Hepatocyte (in vitro differentiated cells): ENCODE measurements around the gene GNS. TPM values are rescaled to one million over a fixed set of nuclear protein-coding genes. Genes with fewer than 3 reads are reported as not detected.
A peak's percentile ranks its signal among the peaks of the same experiment; 100 is the strongest.
"Not testable (repeated sequence)": the region's sequence is repeated elsewhere in the genome, so short reads cannot be mapped to it uniquely, and the experiment has no call there.

Experiments
- DNase-seq: peaks from one replicate; pipeline ENCODE4 v3.0.0-alpha.2; 2016; ENCODE audit warnings: low spot score
- H2AFZ ChIP-seq: fragments of 200-600 bp; sonication (generic); 2 replicates; pipeline ENCODE4 v1.6.0; 2016; ENCODE audit warnings: antibody characterized with exemption, mild to moderate bottlenecking
- H3K27ac ChIP-seq: fragments of 200-600 bp; sonication (generic); 2 replicates; pipeline ENCODE4 v1.5.1; 2016; ENCODE audit warnings: mild to moderate bottlenecking
- H3K27me3 ChIP-seq: fragments of 200-600 bp; sonication (generic); 2 replicates; pipeline ENCODE4 v1.6.1; 2016
- H3K36me3 ChIP-seq: fragments of 200-600 bp; sonication (generic); replicated peaks from 2 replicates; pipeline ENCODE4 v1.5.1; 2016; ENCODE audit warnings: low read depth; ENCODE audit not compliant: insufficient read depth
- H3K4me1 ChIP-seq: fragments of 200-600 bp; sonication (generic); 2 replicates; pipeline ENCODE4 v1.5.1; 2016; ENCODE audit warnings: mild to moderate bottlenecking, moderate library complexity; ENCODE audit not compliant: insufficient read depth
- H3K4me2 ChIP-seq: fragments of 200-600 bp; sonication (generic); 2 replicates; pipeline ENCODE4 v1.6.0; 2016
- H3K4me3 ChIP-seq: fragments of 200-600 bp; sonication (generic); 2 replicates; pipeline ENCODE4 v1.5.1; 2016; ENCODE audit warnings: mild to moderate bottlenecking
- H3K79me2 ChIP-seq: fragments of 200-600 bp; sonication (generic); 2 replicates; pipeline ENCODE4 v1.6.0; 2017; ENCODE audit warnings: mild to moderate bottlenecking
- H3K9me2 ChIP-seq: fragments of 200-600 bp; sonication (generic); replicated peaks from 2 replicates; pipeline ENCODE4 v1.6.0; 2017; ENCODE audit warnings: mild to moderate bottlenecking; ENCODE audit not compliant: insufficient read depth
- H3K9me3 ChIP-seq: fragments of 200-600 bp; sonication (generic); 2 replicates; pipeline ENCODE4 v1.5.1; 2016; ENCODE audit warnings: low read depth, mild to moderate bottlenecking
- H4K20me1 ChIP-seq: fragments of 200-600 bp; sonication (generic); 2 replicates; pipeline ENCODE4 v1.6.0; 2016; ENCODE audit warnings: mild to moderate bottlenecking; ENCODE audit not compliant: insufficient read depth, poor library complexity, severe bottlenecking
- EZH2 ChIP-seq: fragments of 200-600 bp; sonication (generic); IDR thresholded peaks from 2 replicates; pipeline ENCODE4 v1.6.1; 2016; ENCODE audit warnings: antibody characterized with exemption, mild to moderate bottlenecking, borderline replicate concordance
- EZH2phosphoT487 ChIP-seq: fragments of 200-600 bp; sonication (generic); IDR thresholded peaks from one replicate; pipeline ENCODE4 v1.6.1; 2018; ENCODE audit warnings: antibody characterized with exemption, mild to moderate bottlenecking, low read depth, moderate library complexity; ENCODE audit not compliant: unreplicated experiment, severe bottlenecking
- WGBS: methylation state at CpG from one replicate; pipeline ENCODE4 v1.1.6; 2016; ENCODE audit warnings: low lambda C conversion rate; ENCODE audit errors: missing lambda C conversion rate; 5-methylcytosine and 5-hydroxymethylcytosine counted together
- polyA plus RNA-seq: library from polyadenylated mRNA; unstranded; fragments of >200 nt; fragmentation: Nextera tagmentation; extraction: Ambion mirVana; gene quantifications from 2 replicates; pipeline ENCODE4 v1.2.1, GENCODE V29; 2016
- total RNA-seq: library from RNA; depleted of rRNA; stranded (reverse); fragments of >200 nt; gene quantifications from 2 replicates; pipeline ENCODE4 v1.2.3, GENCODE V29; 2014
- TF ChIP-seq, protein P1 (sequence below): fragments of 200-600 bp; sonication (generic); IDR thresholded peaks from 2 replicates; pipeline ENCODE4 v1.5.1; 2016; ENCODE audit warnings: antibody characterized with exemption, mild to moderate bottlenecking; ENCODE audit not compliant: poor library complexity

Gene GNS
- total and polyA plus RNA-seq, 2 experiments from 2014 or later = 88.0 to 193 TPM

DNA sequence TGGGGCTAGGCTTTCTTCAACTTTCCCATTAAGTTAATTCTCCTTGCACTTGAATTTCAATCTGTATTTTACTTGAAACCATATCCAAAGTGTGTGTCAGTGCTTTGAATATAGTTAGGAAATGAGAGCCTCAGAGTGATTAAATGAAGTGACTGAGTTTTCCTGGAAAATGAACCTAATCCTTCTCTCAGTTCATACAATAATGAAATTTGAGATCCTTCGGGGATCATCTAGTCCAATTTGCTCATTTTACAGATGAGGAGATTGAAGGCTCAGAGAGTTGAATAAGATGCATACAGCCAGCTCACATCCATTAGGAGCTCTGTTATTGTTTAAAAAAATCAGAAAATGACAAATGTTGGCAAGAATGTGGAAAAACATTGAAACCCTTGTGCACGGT lies 47.0 kb upstream of the GNS start:
- H3K4me2 ChIP-seq = no peak overlapping the region
- TF ChIP-seq EZH2phosphoT487 = no peak
- TF ChIP-seq EZH2 = no peak
- TF ChIP-seq, protein P1, sequence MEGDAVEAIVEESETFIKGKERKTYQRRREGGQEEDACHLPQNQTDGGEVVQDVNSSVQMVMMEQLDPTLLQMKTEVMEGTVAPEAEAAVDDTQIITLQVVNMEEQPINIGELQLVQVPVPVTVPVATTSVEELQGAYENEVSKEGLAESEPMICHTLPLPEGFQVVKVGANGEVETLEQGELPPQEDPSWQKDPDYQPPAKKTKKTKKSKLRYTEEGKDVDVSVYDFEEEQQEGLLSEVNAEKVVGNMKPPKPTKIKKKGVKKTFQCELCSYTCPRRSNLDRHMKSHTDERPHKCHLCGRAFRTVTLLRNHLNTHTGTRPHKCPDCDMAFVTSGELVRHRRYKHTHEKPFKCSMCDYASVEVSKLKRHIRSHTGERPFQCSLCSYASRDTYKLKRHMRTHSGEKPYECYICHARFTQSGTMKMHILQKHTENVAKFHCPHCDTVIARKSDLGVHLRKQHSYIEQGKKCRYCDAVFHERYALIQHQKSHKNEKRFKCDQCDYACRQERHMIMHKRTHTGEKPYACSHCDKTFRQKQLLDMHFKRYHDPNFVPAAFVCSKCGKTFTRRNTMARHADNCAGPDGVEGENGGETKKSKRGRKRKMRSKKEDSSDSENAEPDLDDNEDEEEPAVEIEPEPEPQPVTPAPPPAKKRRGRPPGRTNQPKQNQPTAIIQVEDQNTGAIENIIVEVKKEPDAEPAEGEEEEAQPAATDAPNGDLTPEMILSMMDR = no peak
- H4K20me1 ChIP-seq = no peaks in the 10 kb centered on the region
- H3K4me1 ChIP-seq = no peaks in the 10 kb centered on the region
- no peak overlapping the region for H3K4me3 ChIP-seq
- H2AFZ ChIP-seq = no peak overlapping the region
- no peaks in the 10 kb centered on the region for H3K79me2 ChIP-seq
- no peaks in the 10 kb centered on the region for H3K9me2 ChIP-seq
- H3K36me3 ChIP-seq = no peaks in the 10 kb centered on the region
- 81% methylated on average over 2 of the region's 2 CpGs for WGBS
- H3K9me3 ChIP-seq = no peaks in the 10 kb centered on the region
- H3K27me3 ChIP-seq = no peaks in the 10 kb centered on the region
- no peak for DNase-seq
- no peak overlapping the region for H3K27ac ChIP-seq

DNA sequence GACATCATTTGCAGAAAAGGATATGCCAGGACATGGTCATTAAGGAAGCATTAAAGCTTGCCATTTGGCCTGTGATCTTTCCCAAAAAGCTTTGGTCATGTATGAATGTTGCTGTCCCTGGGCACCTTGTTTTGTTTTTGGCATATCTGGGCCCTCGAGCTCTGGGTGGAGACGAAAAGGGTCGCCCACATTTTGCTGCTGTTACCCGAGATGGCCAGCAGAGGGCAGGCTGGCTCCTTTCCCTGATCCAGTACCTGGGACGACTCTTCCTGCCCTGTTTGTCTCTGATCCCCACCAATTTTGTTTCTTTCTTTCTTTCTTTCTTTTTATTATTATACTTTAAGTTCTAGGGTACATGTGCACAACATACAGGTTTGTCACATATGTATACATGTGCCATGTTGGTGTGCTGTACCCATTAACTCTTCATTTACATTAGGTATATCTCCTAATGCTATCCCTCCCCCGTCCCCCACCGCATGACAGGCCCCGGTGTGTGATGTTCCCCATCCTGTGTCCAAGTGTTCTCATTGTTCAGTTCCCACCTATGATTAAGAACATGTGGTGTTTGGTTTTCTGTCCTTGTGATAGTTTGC lies 43.1 kb upstream of the GNS start:
- H3K4me2 ChIP-seq, H3K79me2 ChIP-seq, H3K9me2 ChIP-seq, H2AFZ ChIP-seq, H3K4me3 ChIP-seq, H3K9me3 ChIP-seq, H3K27me3 ChIP-seq, H3K36me3 ChIP-seq, H3K4me1 ChIP-seq, H3K27ac ChIP-seq, H4K20me1 ChIP-seq: not testable (repeated sequence)
- TF ChIP-seq, protein P1 = peak; percentile 83
- WGBS = 42% methylated on average over 8 of the region's 8 CpGs
- peak; percentile 60 for DNase-seq

DNA sequence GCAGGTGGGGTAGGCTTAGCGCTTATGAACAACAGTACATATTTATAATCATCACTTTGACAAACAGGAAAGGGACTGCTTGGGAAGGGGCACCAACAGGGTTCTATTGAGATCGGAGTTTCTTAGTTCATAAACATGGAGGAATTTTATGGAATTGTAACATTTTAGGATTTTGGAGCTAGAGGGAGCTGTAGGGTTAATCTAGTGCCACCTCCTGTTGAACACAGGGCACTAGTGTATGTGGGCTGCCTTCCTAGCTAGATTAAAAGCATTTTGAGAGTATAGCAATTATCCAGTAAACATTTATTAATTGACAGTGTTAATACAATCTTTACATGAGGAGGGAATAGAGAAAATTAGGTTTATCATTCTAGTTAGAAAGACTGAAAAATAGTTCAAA lies 42.2 kb upstream of the GNS start:
- Histone ChIP-seq H4K20me1 (no peaks in the 10 kb centered on the region), H3K27ac (no peak overlapping the region), H2AFZ (no peak overlapping the region), H3K4me2 (no peak overlapping the region), H3K27me3 (no peaks in the 10 kb centered on the region), H3K9me3 (no peaks in the 10 kb centered on the region), H3K4me3 (no peak overlapping the region), H3K4me1 (no peaks in the 10 kb centered on the region), H3K9me2 (no peaks in the 10 kb centered on the region), H3K79me2 (no peaks in the 10 kb centered on the region), H3K36me3 (no peaks in the 10 kb centered on the region)
- TF ChIP-seq EZH2phosphoT487 (no peak), EZH2 (no peak)
- TF ChIP-seq, protein P1 = peak; percentile 13
- no peak for DNase-seq
- WGBS = 80% methylated on average over 2 of the region's 2 CpGs

DNA sequence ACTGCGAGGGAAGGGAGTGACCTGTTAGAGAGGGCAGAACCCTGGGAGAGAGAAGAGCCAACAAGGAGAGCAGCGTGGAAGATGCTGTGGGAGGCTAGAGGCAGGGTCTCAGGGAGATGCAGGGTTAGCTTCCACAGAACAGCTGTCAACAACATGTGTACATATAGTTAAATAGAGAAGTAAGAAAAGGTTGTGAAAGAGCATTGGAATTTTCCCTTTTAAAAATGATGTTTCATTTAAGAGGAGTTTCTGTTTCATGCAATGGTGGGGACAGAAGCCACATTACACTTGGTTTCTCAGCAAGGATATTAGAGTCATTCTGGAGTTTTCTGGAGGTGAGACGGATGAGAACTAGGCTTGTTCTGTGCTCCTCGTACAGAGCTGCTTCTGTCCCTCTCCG lies 41.4 kb upstream of the GNS start:
- Histone ChIP-seq H3K27ac (no peak overlapping the region), H3K36me3 (no peaks in the 10 kb centered on the region), H3K79me2 (no peaks in the 10 kb centered on the region), H3K4me2 (no peak overlapping the region), H3K4me3 (no peak overlapping the region), H3K9me3 (no peaks in the 10 kb centered on the region), H2AFZ (no peak overlapping the region), H3K9me2 (no peaks in the 10 kb centered on the region), H3K27me3 (no peaks in the 10 kb centered on the region), H4K20me1 (no peaks in the 10 kb centered on the region), H3K4me1 (peaks cover 3% of the 10 kb centered on the region)
- TF ChIP-seq, protein P1 = no peak
- TF ChIP-seq EZH2phosphoT487 (no peak), EZH2 (no peak)
- DNase-seq = no peak
- 88% methylated on average over 5 of the region's 5 CpGs for WGBS
